Thoracic aorta (tissue), 2 donors: Measurements from ENCODE around the gene SUN2. TPM values are rescaled to one million over a fixed set of nuclear protein-coding genes. Genes with fewer than 3 reads are reported as not detected.

Experiments used
- ATAC-seq: fragments of 150-250 bp; one replicate; pipeline ENCODE4 v1.8.0; 2017; ENCODE audit warnings: low read depth; ENCODE audit not compliant: insufficient number of reproducible peaks, low FRiP score
- DNase-seq: peaks from one replicate; pipeline ENCODE4 v3.0.0-alpha.2; 2020; ENCODE audit warnings: low spot score
- H3K27ac ChIP-seq, 2 donors: fragments of 200-600 bp; sonication (generic); 1 replicate in 1 of 2; 2 replicates in 1 of 2; pipeline ENCODE4 v1.5.1; 2016; ENCODE audit warnings: mild to moderate bottlenecking in 2 of 2, moderate library complexity in 2 of 2
- H3K27me3 ChIP-seq: fragments of 200-600 bp; sonication (generic); replicated peaks from 2 replicates; pipeline ENCODE4 v1.6.0; 2016; ENCODE audit warnings: mild to moderate bottlenecking; ENCODE audit not compliant: insufficient read depth
- H3K36me3 ChIP-seq: fragments of 200-600 bp; sonication (generic); one replicate; pipeline ENCODE4 v1.5.1; 2016
- H3K4me1 ChIP-seq, 2 donors: fragments of 200-600 bp; sonication (generic); 1 replicate in 1 of 2; 2 replicates in 1 of 2; pipeline versions ENCODE4 v1.5.1 to v1.6.0; 2016; ENCODE audit warnings: low read depth in 2 of 2, mild to moderate bottlenecking in 1 of 2; ENCODE audit not compliant: control insufficient read depth in 1 of 2
- H3K4me3 ChIP-seq: fragments of 200-600 bp; sonication (generic); 2 replicates; pipeline ENCODE4 v1.5.1; 2016; ENCODE audit warnings: mild to moderate bottlenecking
- H3K9me3 ChIP-seq: fragments of 200-600 bp; sonication (generic); 2 replicates; pipeline ENCODE4 v1.5.1; 2016
- CTCF ChIP-seq: fragments of 200-600 bp; sonication (generic); IDR thresholded peaks from one replicate; pipeline ENCODE4 v1.5.1; 2019; ENCODE audit warnings: antibody characterized with exemption
- total RNA-seq, 2 donors: library from RNA; depleted of rRNA; stranded (reverse); fragments of >200 nt; gene quantifications; one replicate each; pipeline versions ENCODE4 v1.1.0 to v1.2.3, GENCODE V29; 2016

Gene SUN2
- total RNA-seq, 2 donors from 2014 or later: 1,125 to 1,215 TPM

GRCh38 chr22:38736257-38736570, 19.6 kb downstream of the SUN2 start:
- Histone ChIP-seq H3K27ac (no peak overlapping the region), H3K4me3 (no peak overlapping the region), H3K27me3 (no peaks in the 10 kb centered on the region), H3K4me1 (peaks cover 25 to 36% of the 10 kb centered on the region in 2 donors), H3K9me3 (no peaks in the 10 kb centered on the region), H3K36me3 (peaks cover 80% of the 10 kb centered on the region)
- DNase-seq (no peak), ATAC-seq (no peak)
- no peak for TF ChIP-seq CTCF

GRCh38 chr22:38735465-38736256, 20.1 kb downstream of the SUN2 start:
- TF ChIP-seq CTCF: no peak
- DNase-seq: no peak
- Histone ChIP-seq H3K9me3 (no peaks in the 10 kb centered on the region), H3K4me3 (no peak overlapping the region), H3K36me3 (peaks cover 80% of the 10 kb centered on the region), H3K27me3 (no peaks in the 10 kb centered on the region), H3K4me1 (peaks cover 25 to 37% of the 10 kb centered on the region in 2 donors), H3K27ac (peak overlapping the region in 1 of 2 donors; percentile 6)
- no peak for ATAC-seq

GRCh38 chr22:38735126-38735464, 20.7 kb downstream of the SUN2 start:
- no peak overlapping the region for H3K4me3 ChIP-seq
- peaks cover 80% of the 10 kb centered on the region for H3K36me3 ChIP-seq
- no peaks in the 10 kb centered on the region for H3K9me3 ChIP-seq
- TF ChIP-seq CTCF: no peak
- H3K4me1 ChIP-seq: peaks cover 25 to 37% of the 10 kb centered on the region in 2 donors
- no peaks in the 10 kb centered on the region for H3K27me3 ChIP-seq
- no peak for DNase-seq
- ATAC-seq: no peak
- H3K27ac ChIP-seq: peak overlapping the region in 1 of 2 donors; percentile 6

- H3K4me3 ChIP-seq: no peak overlapping the region
- H3K4me1 ChIP-seq: peaks cover 25 to 37% of the 10 kb centered on the region in 2 donors
- peaks cover 79% of the 10 kb centered on the region for H3K36me3 ChIP-seq
- peak overlapping the region; percentile 82 to 86 for H3K27ac ChIP-seq
- no peak for TF ChIP-seq CTCF
- ATAC-seq (no peak), DNase-seq (no peak)
- H3K9me3 ChIP-seq: no peaks in the 10 kb centered on the region
- no peaks in the 10 kb centered on the region for H3K27me3 ChIP-seq
Observed at GRCh38 chr22:38734421-38735100, 21.2 kb downstream of the SUN2 start.

GRCh38 chr22:38733724-38734381, 21.9 kb downstream of the SUN2 start:
- H3K27me3 ChIP-seq: no peaks in the 10 kb centered on the region
- no peaks in the 10 kb centered on the region for H3K9me3 ChIP-seq
- H3K27ac ChIP-seq: peak overlapping the region; percentile 82 to 86
- no peak for DNase-seq
- no peak for ATAC-seq
- H3K36me3 ChIP-seq: peaks cover 79% of the 10 kb centered on the region
- peaks cover 25 to 37% of the 10 kb centered on the region in 2 donors for H3K4me1 ChIP-seq
- H3K4me3 ChIP-seq: no peak overlapping the region
- TF ChIP-seq CTCF: no peak
